ENCODE data around the gene TP63. TPM values are rescaled to one million over a fixed set of nuclear protein-coding genes. Genes with fewer than 3 reads are reported as not detected.

The TP63 gene
- total and polyA plus RNA-seq, 2 donors (not counting 3 experiments of a cell fraction or from before 2014, with no cell fraction given) = not detected

DNA sequence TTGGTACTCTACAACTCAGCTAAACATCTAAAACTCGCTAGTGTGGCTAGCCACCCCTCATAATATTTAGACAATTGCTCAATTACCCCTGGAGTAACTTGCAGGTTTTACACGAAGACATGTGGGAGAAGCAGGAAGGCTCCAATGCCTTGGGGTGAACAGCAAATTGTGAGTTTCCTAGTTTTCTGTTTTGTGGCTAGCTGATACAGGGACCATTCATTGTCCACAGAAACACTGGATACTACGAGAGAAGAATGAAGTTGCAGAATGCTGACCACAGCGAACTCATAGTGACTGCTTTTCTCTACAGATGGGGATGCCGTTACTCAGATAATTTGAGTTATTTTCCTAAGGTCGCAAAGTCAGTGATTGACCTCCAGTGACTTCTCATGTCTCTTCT, 276.6 kb downstream of the TP63 start:
- TF ChIP-seq GATA2 (IDR thresholded peaks at IDR 0.05; ENCODE audit: insufficient read depth, insufficient read length, low read depth, low read length) (no peak), POLR2AphosphoS5 (IDR thresholded peaks at IDR 0.05; ENCODE audit: insufficient read depth, low read depth, low read length) (no peak), EZH2 (IDR thresholded peaks at IDR 0.05; ENCODE audit: borderline replicate concordance, low read depth, low read length, severe bottlenecking) (no peak), MYC (IDR thresholded peaks at IDR 0.05; ENCODE audit: low read depth, low read length) (no peak), POLR2A (IDR thresholded peaks at IDR 0.05; ENCODE audit: low read depth, low read length) (no peak), JUN (IDR thresholded peaks at IDR 0.05; ENCODE audit: borderline replicate concordance, insufficient read depth, insufficient read length, low read depth) (no peak), FOS (IDR thresholded peaks at IDR 0.05; ENCODE audit: borderline replicate concordance, insufficient read depth, low read length) (no peak)
- TF ChIP-seq, protein P1, sequence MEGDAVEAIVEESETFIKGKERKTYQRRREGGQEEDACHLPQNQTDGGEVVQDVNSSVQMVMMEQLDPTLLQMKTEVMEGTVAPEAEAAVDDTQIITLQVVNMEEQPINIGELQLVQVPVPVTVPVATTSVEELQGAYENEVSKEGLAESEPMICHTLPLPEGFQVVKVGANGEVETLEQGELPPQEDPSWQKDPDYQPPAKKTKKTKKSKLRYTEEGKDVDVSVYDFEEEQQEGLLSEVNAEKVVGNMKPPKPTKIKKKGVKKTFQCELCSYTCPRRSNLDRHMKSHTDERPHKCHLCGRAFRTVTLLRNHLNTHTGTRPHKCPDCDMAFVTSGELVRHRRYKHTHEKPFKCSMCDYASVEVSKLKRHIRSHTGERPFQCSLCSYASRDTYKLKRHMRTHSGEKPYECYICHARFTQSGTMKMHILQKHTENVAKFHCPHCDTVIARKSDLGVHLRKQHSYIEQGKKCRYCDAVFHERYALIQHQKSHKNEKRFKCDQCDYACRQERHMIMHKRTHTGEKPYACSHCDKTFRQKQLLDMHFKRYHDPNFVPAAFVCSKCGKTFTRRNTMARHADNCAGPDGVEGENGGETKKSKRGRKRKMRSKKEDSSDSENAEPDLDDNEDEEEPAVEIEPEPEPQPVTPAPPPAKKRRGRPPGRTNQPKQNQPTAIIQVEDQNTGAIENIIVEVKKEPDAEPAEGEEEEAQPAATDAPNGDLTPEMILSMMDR (IDR thresholded peaks at IDR 0.05; ENCODE audit: extremely low read depth in 1 of 2, insufficient read depth in 1 of 2, low read depth in 1 of 2, low read length in 2 of 2) = no peak
- TF ChIP-seq, protein P2, sequence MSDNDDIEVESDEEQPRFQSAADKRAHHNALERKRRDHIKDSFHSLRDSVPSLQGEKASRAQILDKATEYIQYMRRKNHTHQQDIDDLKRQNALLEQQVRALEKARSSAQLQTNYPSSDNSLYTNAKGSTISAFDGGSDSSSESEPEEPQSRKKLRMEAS (IDR thresholded peaks at IDR 0.05; ENCODE audit: insufficient read depth, insufficient read length) = no peak
- no peaks in the 10 kb centered on the region for H3K9me3 ChIP-seq (replicated peaks; ENCODE audit: control insufficient read depth, insufficient read depth, low read length)
- intact Hi-C loops (cut with micrococcal nuclease) = loop anchor here (1.0 to 10.0 kb wide), 2 partner anchors 29 to 657 kb away; no protein-coding TSS in a partner anchor
- no peak overlapping the region for H2AFZ ChIP-seq (ENCODE audit: low read depth, low read length)
- no peak overlapping the region for H3K4me2 ChIP-seq (ENCODE audit: insufficient read depth, low read length)
- dilution Hi-C loops (cut with MboI; ENCODE audit: extremely low pct_ligation_motif_present, low sequenced_read_pairs) = no loop called here
- no TSS peak for BruUV-seq (replicated peaks)
- H3K9me1 ChIP-seq (replicated peaks; ENCODE audit: control insufficient read depth, extremely low read depth, insufficient read depth, low read length) = no peaks in the 10 kb centered on the region
- H3K4me1 ChIP-seq (ENCODE audit: control insufficient read depth, extremely low read depth, insufficient read depth, low read length) = peaks cover 36% of the 10 kb centered on the region
- H3K9ac ChIP-seq (replicated peaks; ENCODE audit: extremely low read depth, insufficient read depth, low read length) = no peak overlapping the region
- ChIA-PET CTCF (interaction anchor here (1.2 to 2.6 kb wide), 5 partner anchors 9 to 256 kb away, joined by 3 to 9 read pairs (median 5); no protein-coding TSS in a partner anchor), POLR2A (interaction anchor here (0.5 to 1.1 kb wide), 3 partner anchors 14 to 66 kb away, joined by 3 to 5 read pairs (median 4); no protein-coding TSS in a partner anchor)
- no peaks in the 10 kb centered on the region for H3K27me3 ChIP-seq (ENCODE audit: control insufficient read depth in 2 of 2, insufficient read depth in 2 of 2, low read length in 2 of 2)
- DNase-seq (ENCODE audit: low read depth, low spot score) (no peak), FAIRE-seq (no peak)
- peak overlapping the region; percentile 90 for H3K27ac ChIP-seq (ENCODE audit: insufficient read depth, low read depth, low read length)
- H3K4me3 ChIP-seq (replicated peaks in 1 of 3; ENCODE audit: insufficient read depth in 1 of 3, low read depth in 1 of 3, low read length in 3 of 3) = no peak overlapping the region
- no peaks in the 10 kb centered on the region for H3K36me3 ChIP-seq (ENCODE audit: control insufficient read depth in 2 of 2, extremely low read depth in 1 of 2, insufficient read depth in 2 of 2, low read length in 2 of 2)
- no peaks in the 10 kb centered on the region for H3K79me2 ChIP-seq (ENCODE audit: control insufficient read depth, insufficient read depth, low read length)
- H4K20me1 ChIP-seq (replicated peaks; ENCODE audit: control insufficient read depth, extremely low read depth, insufficient read depth, low read length) = no peaks in the 10 kb centered on the region

All from endothelial cell of umbilical vein (primary cell).